Mammary microvascular endothelial cell (primary cell): ENCODE measurements around the gene CFHR4. TPM values are rescaled to one million over a fixed set of nuclear protein-coding genes. Genes with fewer than 3 reads are reported as not detected.

ENCODE experiments used
- total RNA-seq: library from RNA; depleted of rRNA; stranded (reverse); fragments of >200 nt; gene quantifications from 2 replicates; pipeline ENCODE4 v1.2.3, GENCODE V29; 2015

CFHR4 gene
- total RNA-seq: not detected in 2 replicates

GRCh38 chr1:196887515-196888239 lies at the start of gene CFHR4:
Gene CFHR4, plus strand, starts transcription at chr1:196888052. Its CDS starts 99 bp downstream, at chr1:196888151.

GRCh38 chr1:196943568-196943967 lies 55.7 kb downstream of the CFHR4 start, which contains the start of gene CFHR2:
Gene CFHR2, plus strand, starts transcription at chr1:196943738. Its CDS starts 143 bp downstream, at chr1:196943881.

Other genes with a start within 250 kb of the CFHR4 start
- 3.2 and 5.6 TPM in 2 replicates for gene CFH, start 236.0 kb upstream of the CFHR4 start, total RNA-seq
- gene CFHR3, start 113.2 kb upstream of the CFHR4 start, total RNA-seq: not detected in 2 replicates
- gene CFHR1, start 68.3 kb upstream of the CFHR4 start, total RNA-seq: not detected in 2 replicates
- gene CFHR2, start 55.7 kb downstream of the CFHR4 start, total RNA-seq: not detected in 2 replicates
- gene CFHR5, start 89.5 kb downstream of the CFHR4 start, total RNA-seq: not detected in 2 replicates
- gene F13B, start 179.2 kb downstream of the CFHR4 start, total RNA-seq: not detected in 2 replicates